Activated CD8-positive, alpha-beta T cell treated with anti-CD3 and anti-CD28 coated beads, Interleukin-2, amount 10 ng/mL, durations not matched to agents 7 days and 5 days (primary cell): ENCODE data around the gene NLRX1. TPM values are rescaled to one million over a fixed set of nuclear protein-coding genes. Genes with fewer than 3 reads are reported as not detected.
"Not testable (repeated sequence)": the region's sequence is repeated elsewhere in the genome, so short reads cannot be mapped to it uniquely, and the experiment has no call there.

ENCODE experiments used
- ATAC-seq: fragments of 150-1000 bp; cut with Tn5 transposase; one replicate; pipeline ENCODE4 v1.10.0; 2021; ENCODE audit warnings: moderate library complexity
- CTCF ChIA-PET: fragments of 350-600 bp; sonication (Branson Sonifier 250); formaldehyde crosslinking; loops from one replicate; lab custom pipeline; 2021; ENCODE audit warnings: antibody characterized with exemption; lab: Charles Lee
- POLR2A ChIA-PET: fragments of 350-600 bp; sonication (Branson Sonifier 250); formaldehyde crosslinking; loops from one replicate; lab custom pipeline; 2021; ENCODE audit warnings: antibody characterized with exemption; lab: Charles Lee
- DNase-seq: peaks from one replicate; pipeline ENCODE4 v3.0.0-alpha.2; 2020
- H3K27ac Mint-ChIP-seq: one replicate; pipeline ENCODE4 v1.8.0; 2021; ENCODE audit warnings: mild to moderate bottlenecking, mixed read lengths
- H3K27me3 Mint-ChIP-seq: one replicate; pipeline ENCODE4 v1.8.0; 2021; ENCODE audit warnings: low read depth, mixed read lengths
- H3K36me3 Mint-ChIP-seq: one replicate; pipeline ENCODE4 v1.8.0; 2021; ENCODE audit warnings: low read depth, mixed read lengths
- H3K4me1 Mint-ChIP-seq: one replicate; pipeline ENCODE4 v1.8.0; 2021; ENCODE audit warnings: low read depth, mixed read lengths
- H3K4me3 Mint-ChIP-seq: one replicate; pipeline ENCODE4 v1.8.0; 2021; ENCODE audit warnings: mild to moderate bottlenecking, mixed read lengths
- H3K9me3 Mint-ChIP-seq: one replicate; pipeline ENCODE4 v1.8.0; 2022; ENCODE audit warnings: mixed read lengths; ENCODE audit not compliant: insufficient read depth
- total RNA-seq, 2 experiments: library from RNA; stranded (reverse); gene quantifications; one replicate each; pipeline ENCODE4 v1.2.3, GENCODE V29; 2021

The NLRX1 gene
- total RNA-seq, 2 experiments from 2014 or later, result 24.6 to 24.8 TPM

DNA sequence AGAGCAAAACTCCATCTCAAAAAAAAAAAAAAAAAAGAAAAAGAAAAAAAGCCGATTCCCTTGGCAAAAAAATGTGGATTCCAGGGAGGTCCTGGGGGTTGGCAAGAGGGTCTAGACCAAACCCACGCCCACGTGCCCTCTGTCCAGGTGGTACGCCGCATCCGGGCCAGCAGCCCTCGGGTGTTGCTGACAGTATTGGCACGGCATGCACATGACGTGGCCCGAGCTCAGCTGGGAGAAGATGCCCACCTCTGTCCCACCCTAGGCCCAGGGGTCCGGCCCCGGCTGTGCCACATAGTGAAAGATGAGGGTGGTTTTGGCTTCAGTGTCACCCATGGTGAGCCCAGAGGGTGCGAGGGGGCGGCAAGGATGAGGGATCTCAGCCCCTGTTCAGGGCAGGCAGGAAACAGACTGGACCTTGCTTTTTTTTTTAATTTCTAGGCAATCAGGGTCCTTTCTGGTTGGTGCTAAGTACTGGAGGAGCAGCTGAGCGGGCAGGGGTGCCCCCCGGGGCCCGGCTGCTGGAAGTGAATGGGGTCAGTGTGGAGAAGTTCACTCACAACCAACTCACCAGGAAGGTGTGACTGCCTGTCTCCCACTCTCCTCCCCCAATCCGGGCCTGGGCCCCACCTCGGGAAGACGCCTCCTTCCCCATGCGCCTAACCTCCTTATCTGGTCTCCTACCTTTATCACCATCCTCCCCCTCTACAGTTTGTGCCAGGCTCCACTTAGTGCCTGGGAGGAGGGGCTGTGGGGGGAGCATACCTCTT lies 18.8 kb downstream of the NLRX1 start:
- peaks cover 11% of the 10 kb centered on the region for H3K36me3 Mint-ChIP-seq
- no peaks in the 10 kb centered on the region for H3K9me3 Mint-ChIP-seq
- DNase-seq (no peak), ATAC-seq (peak; percentile 29)
- H3K4me1 Mint-ChIP-seq, result no peaks in the 10 kb centered on the region
- ChIA-PET POLR2A (interaction anchor here (0.6 kb wide), 1 partner anchor 19 kb away, joined by 3 read pairs; no protein-coding TSS in a partner anchor), CTCF (interaction anchor here (1.7 kb wide), 1 partner anchor 18 kb away, joined by 3 read pairs; the partner anchor contains the start of gene CBL)
- H3K27ac Mint-ChIP-seq, result no peak overlapping the region
- no peaks in the 10 kb centered on the region for H3K27me3 Mint-ChIP-seq
- H3K4me3 Mint-ChIP-seq, result no peak overlapping the region

DNA sequence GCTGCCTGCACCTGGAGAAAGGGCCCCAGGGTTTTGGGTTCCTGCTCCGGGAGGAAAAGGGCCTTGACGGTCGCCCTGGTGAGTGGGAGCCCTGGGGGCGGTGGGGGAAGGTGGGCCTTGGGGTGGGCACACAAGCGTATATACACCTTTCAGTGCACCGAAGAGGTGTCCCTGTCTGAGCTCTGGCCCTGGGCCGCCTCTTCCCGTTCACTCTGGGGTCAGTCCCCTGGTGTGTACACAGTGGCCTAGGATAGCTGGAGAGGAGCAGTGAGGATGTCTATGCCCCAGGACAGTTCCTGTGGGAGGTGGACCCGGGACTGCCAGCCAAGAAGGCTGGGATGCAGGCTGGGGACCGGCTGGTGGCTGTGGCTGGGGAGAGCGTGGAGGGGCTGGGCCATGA lies 19.5 kb downstream of the NLRX1 start:
- ChIA-PET CTCF (interaction anchor here (1.7 kb wide), 1 partner anchor 18 kb away, joined by 3 read pairs; the partner anchor contains the start of gene CBL), POLR2A (interaction anchor here (0.6 kb wide), 1 partner anchor 18 kb away, joined by 3 read pairs; no protein-coding TSS in a partner anchor)
- H3K27ac Mint-ChIP-seq, result no peak overlapping the region
- no peak overlapping the region for H3K4me3 Mint-ChIP-seq
- H3K36me3 Mint-ChIP-seq, result peaks cover 6% of the 10 kb centered on the region
- no peaks in the 10 kb centered on the region for H3K4me1 Mint-ChIP-seq
- no peak for DNase-seq
- H3K27me3 Mint-ChIP-seq, result no peaks in the 10 kb centered on the region
- H3K9me3 Mint-ChIP-seq, result no peaks in the 10 kb centered on the region
- no peak for ATAC-seq

GRCh38 chr11:119188887-119189286 lies 20.4 kb downstream of the NLRX1 start:
- H3K36me3 Mint-ChIP-seq, result peaks cover under 1% of the 10 kb centered on the region
- H3K4me3 Mint-ChIP-seq, result no peak overlapping the region
- H3K27me3 Mint-ChIP-seq, result no peaks in the 10 kb centered on the region
- POLR2A ChIA-PET, result interaction anchor here (0.6 kb wide), 1 partner anchor 20 kb away, joined by 3 read pairs; no protein-coding TSS in a partner anchor
- CTCF ChIA-PET, result interaction anchor here (1.7 kb wide), 1 partner anchor 17 kb away, joined by 3 read pairs; the partner anchor contains the start of gene CBL
- no peaks in the 10 kb centered on the region for H3K9me3 Mint-ChIP-seq
- no peak overlapping the region for H3K27ac Mint-ChIP-seq
- no peaks in the 10 kb centered on the region for H3K4me1 Mint-ChIP-seq
- DNase-seq (no peak), ATAC-seq (no peak)

DNA sequence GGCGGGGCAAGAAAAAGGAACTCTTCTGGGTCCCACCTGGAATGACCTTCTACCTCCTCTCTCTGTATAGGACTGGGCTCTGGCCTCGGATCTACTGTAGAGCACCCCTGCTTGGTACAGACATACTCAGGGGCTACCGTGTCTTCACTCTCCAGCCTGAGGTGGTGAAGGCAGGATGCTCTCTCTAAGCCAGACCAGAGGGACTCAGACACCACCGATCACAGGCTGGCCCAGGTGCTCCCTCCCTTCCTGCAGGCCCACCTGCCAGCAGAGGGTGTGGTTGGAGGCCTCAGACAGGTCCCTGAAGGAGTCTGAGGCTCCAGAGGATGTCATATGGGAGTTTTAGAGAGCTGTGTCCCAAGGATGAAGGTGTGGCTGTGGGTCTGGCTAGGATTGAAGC lies 20.9 kb downstream of the NLRX1 start:
- ATAC-seq, result no peak
- no peaks in the 10 kb centered on the region for H3K36me3 Mint-ChIP-seq
- ChIA-PET CTCF (no interaction called here), POLR2A (no interaction called here)
- no peak for DNase-seq
- H3K4me1 Mint-ChIP-seq, result no peaks in the 10 kb centered on the region
- H3K9me3 Mint-ChIP-seq, result no peaks in the 10 kb centered on the region
- no peaks in the 10 kb centered on the region for H3K27me3 Mint-ChIP-seq
- H3K4me3 Mint-ChIP-seq, result no peak overlapping the region
- no peak overlapping the region for H3K27ac Mint-ChIP-seq

DNA sequence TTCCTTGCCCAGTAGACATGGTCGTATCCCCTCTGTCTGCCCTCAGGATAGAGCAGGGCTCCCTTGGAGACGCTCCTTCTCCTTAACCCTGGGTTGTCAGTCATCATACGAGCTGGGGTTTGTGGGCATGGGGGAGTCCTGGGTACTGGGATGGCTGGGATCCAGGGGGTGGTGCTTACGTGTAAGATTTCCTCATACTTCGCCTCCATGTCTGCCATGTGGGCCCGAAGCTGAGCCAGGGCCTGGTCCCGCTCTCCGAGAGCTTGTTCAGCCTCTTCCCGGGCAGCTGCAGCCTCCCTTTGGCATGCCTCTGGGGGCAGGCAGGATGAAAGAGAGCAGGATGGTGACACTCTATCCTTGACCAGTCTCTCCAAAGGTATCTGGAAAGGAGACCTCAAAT lies 22.0 kb downstream of the NLRX1 start:
- Mint-ChIP-seq H3K9me3 (no peaks in the 10 kb centered on the region), H3K36me3 (no peaks in the 10 kb centered on the region), H3K4me3 (no peak overlapping the region), H3K27ac (no peak overlapping the region), H3K4me1 (no peaks in the 10 kb centered on the region), H3K27me3 (no peaks in the 10 kb centered on the region)
- CTCF ChIA-PET, result interaction anchor here (0.6 to 2.5 kb wide), 5 partner anchors 14 to 134 kb away, joined by 3 to 12 read pairs (median 3); partner anchors contain the start of genes CBL and HINFP
- POLR2A ChIA-PET, result interaction anchor here (1.0 kb wide), 1 partner anchor 96 kb away, joined by 3 read pairs; no protein-coding TSS in a partner anchor
- DNase-seq, result no peak
- ATAC-seq, result no peak

GRCh38 chr11:119191265-119191664 lies 22.7 kb downstream of the NLRX1 start:
- not testable (repeated sequence) for H3K4me1 Mint-ChIP-seq, H3K4me3 Mint-ChIP-seq, H3K9me3 Mint-ChIP-seq, H3K36me3 Mint-ChIP-seq, DNase-seq, ATAC-seq, H3K27me3 Mint-ChIP-seq, H3K27ac Mint-ChIP-seq
- ChIA-PET CTCF (interaction anchor here (0.6 to 2.5 kb wide), 4 partner anchors 14 to 333 kb away, joined by 3 to 12 read pairs (median 4); partner anchors contain the start of genes CBL and HINFP), POLR2A (interaction anchor here (1.0 kb wide), 1 partner anchor 97 kb away, joined by 3 read pairs; no protein-coding TSS in a partner anchor)

GRCh38 chr11:119192111-119192510 lies 23.6 kb downstream of the NLRX1 start:
- Mint-ChIP-seq H3K36me3 (no peaks in the 10 kb centered on the region), H3K27ac (no peak overlapping the region), H3K27me3 (peaks cover 3% of the 10 kb centered on the region), H3K4me1 (peaks cover 4% of the 10 kb centered on the region), H3K9me3 (no peaks in the 10 kb centered on the region), H3K4me3 (no peak overlapping the region)
- ATAC-seq (no peak), DNase-seq (no peak)
- ChIA-PET CTCF (interaction anchor here (0.8 to 2.5 kb wide), 5 partner anchors 13 to 132 kb away, joined by 3 to 12 read pairs (median 3); partner anchors contain the start of gene CBL), POLR2A (no interaction called here)

- Mint-ChIP-seq H3K27ac (no peak overlapping the region), H3K36me3 (no peaks in the 10 kb centered on the region), H3K4me1 (peaks cover 4% of the 10 kb centered on the region), H3K27me3 (peaks cover 3% of the 10 kb centered on the region), H3K4me3 (no peak overlapping the region), H3K9me3 (no peaks in the 10 kb centered on the region)
- ChIA-PET CTCF (interaction anchor here (0.8 to 2.5 kb wide), 4 partner anchors 12 to 131 kb away, joined by 3 to 12 read pairs (median 3); partner anchors contain the start of gene CBL), POLR2A (no interaction called here)
- ATAC-seq (no peak), DNase-seq (no peak)
Measured at GRCh38 chr11:119193001-119193400, 24.5 kb downstream of the NLRX1 start.

- CTCF ChIA-PET, result no interaction called here
- DNase-seq (no peak), ATAC-seq (no peak)
- H3K36me3 Mint-ChIP-seq, result no peaks in the 10 kb centered on the region
- no peaks in the 10 kb centered on the region for H3K9me3 Mint-ChIP-seq
- POLR2A ChIA-PET, result no interaction called here
- peaks cover 4% of the 10 kb centered on the region for H3K4me1 Mint-ChIP-seq
- no peak overlapping the region for H3K4me3 Mint-ChIP-seq
- peaks cover 3% of the 10 kb centered on the region for H3K27me3 Mint-ChIP-seq
- no peak overlapping the region for H3K27ac Mint-ChIP-seq
Measured at GRCh38 chr11:119193626-119194025, 25.1 kb downstream of the NLRX1 start.

DNA sequence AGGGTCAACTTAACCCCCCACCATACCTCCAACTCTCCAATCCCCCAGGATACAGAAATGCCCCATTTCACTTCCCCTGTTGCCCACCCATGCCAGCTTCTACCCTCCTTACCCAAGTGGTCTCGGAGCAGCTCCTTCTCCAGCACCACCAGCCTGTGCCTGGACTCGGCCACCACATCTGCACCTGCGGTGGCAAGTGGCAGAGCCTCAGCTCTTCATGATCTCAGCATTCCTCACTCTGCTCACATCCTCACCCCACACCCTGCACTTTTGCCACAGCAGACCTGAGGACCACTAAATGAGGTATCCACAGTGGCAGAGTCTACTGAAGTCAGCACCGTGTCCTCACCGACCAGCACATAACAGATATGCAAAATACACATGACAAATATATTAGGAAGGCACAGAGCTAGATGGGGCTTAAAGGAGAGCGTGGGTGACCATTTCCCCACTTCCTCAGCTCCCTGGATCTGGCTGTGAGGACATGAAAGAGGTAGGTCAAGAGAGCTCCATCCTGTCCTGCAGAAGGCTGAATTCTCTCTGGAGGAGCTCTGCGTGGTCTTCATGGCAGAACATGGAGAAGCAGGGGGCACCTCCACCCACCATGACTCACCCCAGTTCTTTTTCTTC lies 26.4 kb downstream of the NLRX1 start:
- no peak for ATAC-seq
- CTCF ChIA-PET, result interaction anchor here (0.7 to 4.1 kb wide), 12 partner anchors 11 to 128 kb away, joined by 3 to 33 read pairs (median 6); partner anchors contain the start of gene CBL
- no peak for DNase-seq
- H3K27me3 Mint-ChIP-seq, result peaks cover 3% of the 10 kb centered on the region
- peak overlapping the region; percentile 9 for H3K27ac Mint-ChIP-seq
- H3K4me3 Mint-ChIP-seq, result no peak overlapping the region
- H3K4me1 Mint-ChIP-seq, result peaks cover 4% of the 10 kb centered on the region
- H3K9me3 Mint-ChIP-seq, result no peaks in the 10 kb centered on the region
- H3K36me3 Mint-ChIP-seq, result no peaks in the 10 kb centered on the region
- POLR2A ChIA-PET, result interaction anchor here (0.8 to 2.1 kb wide), 3 partner anchors 19 to 127 kb away, joined by 3 to 8 read pairs (median 3); partner anchors contain the start of gene VPS11

- DNase-seq (no peak), ATAC-seq (no peak)
- Mint-ChIP-seq H3K27me3 (peaks cover 3% of the 10 kb centered on the region), H3K9me3 (no peaks in the 10 kb centered on the region), H3K36me3 (no peaks in the 10 kb centered on the region), H3K27ac (no peak overlapping the region), H3K4me1 (peaks cover 4% of the 10 kb centered on the region), H3K4me3 (no peak overlapping the region)
- ChIA-PET CTCF (interaction anchor here (0.9 to 4.1 kb wide), 25 partner anchors 10 to 289 kb away, joined by 3 to 33 read pairs (median 6); partner anchors contain the start of genes CBL, DPAGT1, NLRX1 and VPS11), POLR2A (interaction anchor here (1.2 to 2.1 kb wide), 2 partner anchors 19 to 101 kb away, joined by 3 to 8 read pairs; a partner anchor contains a TSS)
Measured at GRCh38 chr11:119195680-119196079, 27.2 kb downstream of the NLRX1 start.
